ACC112 (cell line): ENCODE results near the gene BUD23.

Experiments used
- H2AFZ ChIP-seq: fragments of 200-600 bp; sonication (generic); one replicate; pipeline ENCODE4 v1.6.0; 2017; ENCODE audit warnings: antibody characterized with exemption, low read length; ENCODE audit not compliant: unreplicated experiment
- H3K27ac ChIP-seq: fragments of 200-600 bp; sonication (generic); 2 replicates; pipeline ENCODE4 v1.5.1; 2014; ENCODE audit warnings: low read depth, mild to moderate bottlenecking, antibody characterized with exemption, low read length, moderate library complexity
- H3K27me3 ChIP-seq: fragments of 200-600 bp; sonication (generic); 2 replicates; pipeline ENCODE4 v1.6.1; 2014; ENCODE audit warnings: mild to moderate bottlenecking, antibody characterized with exemption, low read length, moderate library complexity, mixed read lengths; ENCODE audit not compliant: insufficient read depth
- H3K36me3 ChIP-seq: fragments of 200-600 bp; sonication (generic); 2 replicates; pipeline ENCODE4 v1.6.1; 2016; ENCODE audit warnings: mild to moderate bottlenecking, antibody characterized with exemption, low read length, moderate library complexity, mixed read lengths; ENCODE audit not compliant: insufficient read depth
- H3K4me1 ChIP-seq: fragments of 200-600 bp; sonication (generic); one replicate; pipeline ENCODE4 v1.6.1; 2016; ENCODE audit warnings: low read length, mixed read lengths; ENCODE audit not compliant: insufficient read depth, unreplicated experiment, control insufficient read depth
- H3K4me3 ChIP-seq: fragments of 200-600 bp; sonication (generic); 2 replicates; pipeline ENCODE4 v1.5.1; 2014; ENCODE audit warnings: mild to moderate bottlenecking, low read depth, low read length
- H3K79me2 ChIP-seq: fragments of 200-600 bp; sonication (generic); one replicate; pipeline ENCODE4 v1.6.0; 2016; ENCODE audit warnings: low read length; ENCODE audit not compliant: control insufficient read depth, unreplicated experiment, insufficient read depth

Gene BUD23, protein sequence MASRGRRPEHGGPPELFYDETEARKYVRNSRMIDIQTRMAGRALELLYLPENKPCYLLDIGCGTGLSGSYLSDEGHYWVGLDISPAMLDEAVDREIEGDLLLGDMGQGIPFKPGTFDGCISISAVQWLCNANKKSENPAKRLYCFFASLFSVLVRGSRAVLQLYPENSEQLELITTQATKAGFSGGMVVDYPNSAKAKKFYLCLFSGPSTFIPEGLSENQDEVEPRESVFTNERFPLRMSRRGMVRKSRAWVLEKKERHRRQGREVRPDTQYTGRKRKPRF

DNA sequence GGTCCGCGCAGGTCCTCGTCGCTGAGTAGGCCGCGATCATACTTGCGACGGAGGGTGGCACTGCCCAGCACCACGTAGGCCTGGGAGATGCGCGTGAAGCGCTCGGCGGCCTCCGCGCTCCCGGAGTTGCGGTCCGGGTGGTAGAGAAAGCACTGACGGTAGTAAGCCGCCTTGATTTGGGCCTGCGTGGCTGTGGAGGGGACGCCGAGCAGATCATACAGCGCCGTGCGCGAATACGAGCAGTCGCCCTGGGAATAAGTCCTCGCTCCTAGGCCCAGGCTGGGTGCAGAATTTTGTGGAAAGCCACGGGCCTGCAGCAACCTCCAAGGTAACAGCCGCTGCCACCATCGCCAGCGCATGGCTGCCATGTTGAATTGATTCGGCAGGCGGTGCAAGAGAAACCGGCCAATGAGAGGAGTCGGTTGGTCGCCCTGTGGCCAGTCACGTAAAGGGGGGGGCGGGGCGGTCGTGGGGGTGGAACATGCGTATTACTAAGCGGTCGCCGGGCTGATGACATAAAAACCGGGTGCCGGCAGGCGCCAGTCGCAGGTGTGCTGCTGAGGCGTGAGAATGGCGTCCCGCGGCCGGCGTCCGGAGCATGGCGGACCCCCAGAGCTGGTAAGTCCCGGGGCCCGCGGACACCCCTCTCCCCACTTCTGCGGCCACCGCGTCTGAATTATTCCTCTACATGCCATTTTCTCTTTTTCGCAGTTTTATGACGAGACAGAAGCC, at the start of gene BUD23, which contains the start of gene DNAJC30:
Gene BUD23, plus strand, starts transcription at position 542 of the 732 bp plus-strand sequence. Its CDS starts 29 bp downstream, at position 571.
Gene DNAJC30, minus strand, starts transcription at position 398 of the 732 bp plus-strand sequence. Its CDS starts 30 bp downstream, at position 368.
- H3K4me1 ChIP-seq = peaks cover 17% of the 10 kb centered on the region

DNA sequence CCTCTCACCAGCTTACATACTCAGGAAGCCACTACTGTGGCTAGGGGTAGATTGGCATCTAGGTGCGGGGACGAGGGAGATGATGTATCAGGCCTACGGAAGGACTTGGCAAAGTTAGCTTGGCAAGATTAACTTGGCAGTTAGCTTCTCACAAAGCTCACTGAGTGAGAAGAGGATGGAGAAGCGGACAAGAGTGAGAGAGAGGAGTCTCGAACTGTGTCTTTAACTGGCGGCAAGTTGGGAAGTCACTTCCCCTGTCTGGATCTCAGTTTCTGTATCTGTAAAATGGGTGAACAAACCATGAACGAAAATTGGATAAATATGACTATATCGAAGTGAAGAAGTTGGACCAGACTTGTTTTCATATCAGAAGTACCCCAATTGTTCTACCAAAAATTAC, 49.6 kb upstream of the BUD23 start:
- Histone ChIP-seq H3K4me3 (no peak overlapping the region), H3K4me1 (peaks cover 10% of the 10 kb centered on the region), H3K36me3 (no peaks in the 10 kb centered on the region), H3K27me3 (no peaks in the 10 kb centered on the region; the same call in 1 of the 2 replicates), H2AFZ (no peak overlapping the region), H3K79me2 (no peaks in the 10 kb centered on the region), H3K27ac (no peak overlapping the region)

More for the DNA sequence above, at the start of gene BUD23, which contains the start of gene DNAJC30:
- peak within 1 kb of the TSS; percentile 41 for H3K27ac ChIP-seq
- H2AFZ ChIP-seq = peak within 1 kb of the TSS; percentile 98
- peaks cover 80% of the 10 kb centered on the region for H3K79me2 ChIP-seq
- H3K4me3 ChIP-seq = peak within 1 kb of the TSS; percentile 98
- no peaks in the 10 kb centered on the region for H3K27me3 ChIP-seq
- H3K36me3 ChIP-seq = no peaks in the 10 kb centered on the region

DNA sequence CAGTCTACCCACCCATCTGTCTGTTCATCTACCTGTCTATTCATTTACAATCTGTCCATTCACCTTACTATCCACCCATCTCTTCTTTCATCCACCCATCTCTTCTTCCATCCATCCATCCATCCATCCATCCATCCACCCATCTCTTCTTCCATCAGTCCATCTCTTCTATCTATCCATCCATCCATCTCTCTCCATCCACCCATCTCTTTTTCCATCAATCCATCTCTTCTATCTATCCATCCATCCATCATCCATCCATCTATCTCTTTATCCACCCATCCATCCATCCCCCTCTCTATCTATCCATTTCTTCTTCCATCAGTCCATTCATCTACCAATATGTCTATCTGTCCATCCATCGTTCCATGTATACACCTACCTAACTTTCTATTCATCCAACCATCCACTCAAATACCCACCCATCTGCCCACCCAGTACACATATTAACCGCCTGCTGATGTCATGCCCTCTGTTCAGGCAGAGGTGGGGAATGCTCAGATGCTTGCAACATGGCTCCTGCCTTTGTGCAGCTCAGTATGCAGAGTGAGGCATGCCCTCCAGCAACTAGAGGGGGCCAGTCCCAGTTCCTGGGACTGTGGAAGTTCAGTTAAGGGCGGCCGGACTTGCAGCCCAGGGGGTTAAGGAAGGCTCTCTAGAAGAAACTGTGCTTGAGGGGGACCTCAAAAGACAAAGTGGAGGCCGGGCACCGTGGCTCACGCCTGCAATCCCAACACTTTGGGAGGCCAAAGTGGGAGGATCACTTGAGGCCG, 47.8 kb upstream of the BUD23 start:
- H3K79me2 ChIP-seq = no peaks in the 10 kb centered on the region
- peaks cover 10% of the 10 kb centered on the region for H3K4me1 ChIP-seq
- H3K4me3 ChIP-seq = no peak overlapping the region
- no peaks in the 10 kb centered on the region for H3K36me3 ChIP-seq
- no peaks in the 10 kb centered on the region for H3K27me3 ChIP-seq
- H2AFZ ChIP-seq = no peak overlapping the region
- H3K27ac ChIP-seq = no peak overlapping the region

DNA sequence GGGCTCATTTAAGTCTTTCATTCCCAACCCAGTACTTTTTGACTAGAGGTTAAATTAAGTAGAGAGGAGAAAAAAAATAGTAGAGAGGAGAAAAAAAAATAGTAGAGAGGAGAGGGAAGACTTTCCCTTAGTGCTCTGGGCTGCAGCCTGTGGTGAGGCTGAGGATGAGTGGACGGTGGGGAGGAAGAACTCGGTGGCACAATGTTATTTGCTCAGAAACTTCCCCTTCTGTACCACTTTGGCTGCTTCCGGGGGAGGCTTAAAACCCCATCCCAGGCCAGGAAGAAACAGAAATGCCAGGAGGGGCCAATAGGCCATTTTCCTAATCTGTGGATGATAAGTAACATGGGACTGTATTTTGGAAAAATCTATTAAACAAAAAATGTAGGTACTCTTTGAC, 44.5 kb upstream of the BUD23 start:
- Histone ChIP-seq H2AFZ (no peak overlapping the region), H3K4me3 (no peak overlapping the region), H3K4me1 (peaks cover 10% of the 10 kb centered on the region), H3K79me2 (no peaks in the 10 kb centered on the region), H3K36me3 (no peaks in the 10 kb centered on the region), H3K27me3 (no peaks in the 10 kb centered on the region), H3K27ac (no peak overlapping the region)

DNA sequence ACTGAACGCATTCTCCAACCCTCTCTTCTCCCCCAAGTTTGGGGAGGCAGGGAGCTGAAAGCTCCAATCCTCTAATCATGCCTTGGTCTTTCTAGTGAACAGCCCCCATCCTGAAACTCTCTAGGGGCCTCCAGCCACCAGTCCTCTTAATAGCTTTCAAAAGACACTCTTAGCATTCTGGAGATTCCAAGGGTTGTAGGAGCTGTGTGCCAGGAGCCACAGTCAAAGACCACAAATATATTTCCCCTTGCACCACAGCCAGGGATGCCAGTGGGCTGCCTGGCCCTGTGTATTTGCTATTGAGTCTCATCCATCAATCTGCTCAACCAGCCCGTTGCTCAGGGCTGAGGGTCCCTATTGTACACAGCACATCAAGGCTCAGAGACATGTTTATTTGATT, 40.6 kb upstream of the BUD23 start:
- H3K27me3 ChIP-seq = peaks cover 22% of the 10 kb centered on the region
- H3K4me3 ChIP-seq = no peak overlapping the region
- H3K27ac ChIP-seq = no peak overlapping the region
- no peaks in the 10 kb centered on the region for H3K4me1 ChIP-seq
- no peak overlapping the region for H2AFZ ChIP-seq
- H3K79me2 ChIP-seq = no peaks in the 10 kb centered on the region
- no peaks in the 10 kb centered on the region for H3K36me3 ChIP-seq

DNA sequence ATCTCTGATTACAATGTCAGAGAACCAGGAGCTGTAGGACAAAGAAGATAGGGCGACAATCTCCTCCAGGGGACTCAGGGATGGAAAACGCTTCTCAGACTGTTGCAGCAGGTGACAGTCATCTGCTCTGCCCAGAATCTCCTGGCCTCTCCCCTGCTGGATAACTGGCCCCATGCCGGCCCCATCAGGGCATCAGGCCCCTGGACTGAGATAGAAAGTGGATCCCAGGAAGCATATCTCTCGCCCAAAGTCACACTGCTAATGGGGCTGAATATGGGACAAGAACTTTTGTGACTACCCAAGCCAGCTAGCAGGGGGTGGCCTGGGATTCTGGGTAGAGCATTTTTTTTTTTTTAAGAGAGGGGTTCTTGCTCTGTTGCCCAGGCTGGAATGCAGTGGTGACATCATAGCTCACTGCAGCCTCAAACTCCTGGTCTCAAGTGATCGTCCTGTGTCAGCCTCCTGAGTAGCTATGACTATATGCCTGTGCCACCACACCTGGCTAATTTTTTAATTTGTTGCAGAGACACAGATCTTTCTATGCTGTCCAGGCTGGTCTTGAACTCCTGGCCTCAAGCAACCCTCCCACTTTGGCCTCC, 38.6 kb upstream of the BUD23 start:
- H3K4me1 ChIP-seq = no peaks in the 10 kb centered on the region
- no peak overlapping the region for H2AFZ ChIP-seq
- H3K36me3 ChIP-seq = no peaks in the 10 kb centered on the region
- no peak overlapping the region for H3K27ac ChIP-seq
- no peaks in the 10 kb centered on the region for H3K79me2 ChIP-seq
- peaks cover 40% of the 10 kb centered on the region for H3K27me3 ChIP-seq
- H3K4me3 ChIP-seq = no peak overlapping the region

DNA sequence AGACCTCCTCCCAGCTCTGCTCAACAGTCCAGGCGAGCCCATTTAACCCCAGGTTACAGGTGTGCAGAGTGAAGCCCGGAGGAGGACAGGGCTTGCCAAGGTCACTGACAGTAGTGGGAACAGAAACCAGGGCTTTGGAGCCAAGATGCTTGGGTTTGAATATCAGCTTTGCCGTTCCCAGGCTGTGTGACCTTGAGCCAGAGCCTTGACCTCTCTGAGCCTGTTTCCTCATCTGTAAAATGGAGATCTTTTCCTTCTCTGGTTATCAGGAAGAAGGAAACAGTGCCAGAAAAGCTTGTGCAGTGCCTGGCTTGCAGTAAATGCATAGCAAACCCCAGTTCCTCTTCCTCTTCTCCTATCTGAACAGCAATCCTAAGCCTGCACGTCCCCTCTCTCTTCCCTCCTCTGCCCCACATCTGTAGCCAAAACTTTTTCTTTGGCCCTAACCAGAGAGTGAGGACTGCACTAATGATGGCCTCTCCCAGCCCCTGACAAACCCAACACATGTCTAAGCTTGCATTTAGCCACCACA, 37.7 kb upstream of the BUD23 start:
- H3K4me1 ChIP-seq = no peaks in the 10 kb centered on the region
- no peak overlapping the region for H2AFZ ChIP-seq
- peaks cover 45% of the 10 kb centered on the region for H3K27me3 ChIP-seq
- H3K79me2 ChIP-seq = no peaks in the 10 kb centered on the region
- H3K4me3 ChIP-seq = no peak overlapping the region
- H3K27ac ChIP-seq = no peak overlapping the region
- H3K36me3 ChIP-seq = no peaks in the 10 kb centered on the region

DNA sequence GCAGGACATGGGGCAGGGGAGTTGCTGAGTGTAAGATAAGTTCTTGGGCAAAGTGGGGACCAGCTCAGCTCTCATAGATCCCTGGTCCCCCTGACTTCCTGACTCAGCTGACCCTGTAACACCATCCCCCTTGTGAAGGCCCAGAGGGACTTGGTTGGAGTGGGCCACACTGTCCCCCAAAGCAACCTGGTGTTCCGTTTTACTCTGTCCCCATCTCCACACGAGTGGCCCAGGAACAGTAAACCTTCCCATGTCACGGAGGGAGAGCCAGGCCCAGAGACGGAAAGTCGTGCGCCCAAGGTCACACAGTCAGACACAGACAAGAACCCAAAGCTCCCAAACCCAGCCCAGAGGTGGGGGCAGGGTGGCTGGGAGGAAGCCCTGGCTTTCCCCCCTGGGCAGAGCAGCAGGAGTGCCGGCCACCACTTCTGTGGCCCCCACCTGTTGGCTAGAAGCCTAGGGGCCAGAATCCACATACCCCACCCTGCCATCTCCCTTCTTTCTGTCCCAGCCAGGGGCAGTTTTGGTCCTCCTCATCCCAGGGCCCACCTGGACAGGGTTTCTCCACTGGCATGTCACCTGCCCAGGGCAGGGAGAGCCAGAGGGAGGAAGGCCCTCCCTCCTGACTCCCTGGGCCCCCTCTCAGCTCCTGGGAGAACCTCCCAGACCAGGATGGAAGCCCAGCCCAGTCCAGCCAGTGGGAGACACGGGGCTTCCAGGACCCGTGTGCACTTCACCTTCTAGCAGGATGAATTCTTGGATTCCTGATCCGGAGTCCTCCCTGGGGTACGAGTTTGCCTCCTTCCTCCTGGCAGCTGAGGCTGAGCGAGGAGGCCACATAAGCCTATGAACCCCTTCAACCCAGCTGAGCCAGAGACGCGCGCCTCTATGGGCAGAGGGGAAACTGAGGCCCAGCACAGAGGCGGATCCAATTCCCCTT, 36.3 kb upstream of the BUD23 start:
- Histone ChIP-seq H3K4me3 (peak overlapping the region; percentile 71), H3K27me3 (peaks cover 51% of the 10 kb centered on the region), H3K27ac (no peak overlapping the region), H3K4me1 (no peaks in the 10 kb centered on the region), H2AFZ (no peak overlapping the region), H3K36me3 (no peaks in the 10 kb centered on the region), H3K79me2 (no peaks in the 10 kb centered on the region)

DNA sequence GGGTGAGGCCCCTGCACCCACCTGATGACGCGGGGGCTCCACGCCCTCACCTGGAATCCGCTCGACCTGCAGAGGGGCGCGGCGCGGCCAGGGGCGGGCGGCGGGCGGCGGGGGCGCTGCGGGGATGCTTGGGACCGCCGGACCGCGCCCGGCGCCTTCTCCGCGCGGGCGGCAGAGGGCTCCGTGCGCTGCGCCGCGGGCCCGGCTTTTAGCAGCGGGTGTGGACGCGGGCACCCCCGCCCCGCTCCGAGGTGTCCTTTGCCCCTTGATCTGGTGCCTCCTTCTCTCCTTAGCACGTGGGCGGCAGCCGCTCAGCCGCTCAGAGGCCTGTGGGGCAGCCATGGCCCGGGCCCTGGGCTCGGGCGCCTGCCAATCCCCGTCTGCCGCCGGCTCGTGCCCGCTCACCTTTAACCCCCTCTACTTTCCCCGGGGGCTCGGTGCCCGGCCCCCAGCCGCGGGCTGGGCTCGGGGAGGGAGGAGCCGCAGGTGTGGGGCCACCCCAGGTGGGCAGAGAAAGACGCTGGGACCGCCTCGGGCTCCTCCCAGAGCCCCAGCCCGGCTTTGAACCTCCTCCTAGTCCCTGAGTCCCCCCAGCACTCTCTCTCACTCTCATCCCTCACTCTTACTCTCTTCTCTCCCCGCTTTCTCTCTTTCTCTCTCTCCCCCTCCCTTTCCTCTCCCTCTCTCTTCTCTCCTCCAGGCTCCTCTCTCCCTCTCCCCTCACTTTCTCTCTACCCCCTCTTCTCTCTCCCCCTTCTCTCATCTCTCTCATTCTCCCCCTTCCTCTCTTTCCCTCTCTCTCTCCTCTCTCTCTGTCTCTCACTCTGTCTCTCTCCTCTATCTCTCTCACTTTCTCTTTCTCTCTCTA, 35.4 kb upstream of the BUD23 start:
- H3K27ac ChIP-seq = no peak overlapping the region
- H3K4me1 ChIP-seq = no peaks in the 10 kb centered on the region
- H3K36me3 ChIP-seq = no peaks in the 10 kb centered on the region
- H3K79me2 ChIP-seq = no peaks in the 10 kb centered on the region
- H3K4me3 ChIP-seq = peak overlapping the region; percentile 71
- H2AFZ ChIP-seq = peak overlapping the region; percentile 57
- peaks cover 55% of the 10 kb centered on the region for H3K27me3 ChIP-seq
